MM.1S (cell line): ENCODE results near the gene MCRIP1.

ENCODE experiments used
- DNase-seq: peaks from one replicate; pipeline ENCODE4 v3.0.0-alpha.2; 2015
- H2AFZ ChIP-seq: fragments of 300-600 bp; sonication (generic); 2 replicates; pipeline ENCODE4 v1.6.0; 2016; ENCODE audit warnings: antibody characterized with exemption, low read length
- H3F3A ChIP-seq: fragments of 300-600 bp; sonication (generic); 2 replicates; pipeline ENCODE4 v1.6.1; 2016; ENCODE audit warnings: mild to moderate bottlenecking, antibody characterized with exemption, low read length, moderate library complexity, mixed read lengths; ENCODE audit not compliant: insufficient read depth
- H3K27ac ChIP-seq: fragments of 300-600 bp; sonication (generic); 2 replicates; pipeline ENCODE4 v1.5.1; 2016; ENCODE audit warnings: mild to moderate bottlenecking, low read length
- H3K27me3 ChIP-seq: fragments of 300-600 bp; sonication (generic); replicated peaks from 2 replicates; pipeline ENCODE4 v1.6.0; 2016; ENCODE audit warnings: low read length; ENCODE audit not compliant: insufficient read depth
- H3K36me3 ChIP-seq: fragments of 300-600 bp; sonication (generic); replicated peaks from 2 replicates; pipeline ENCODE4 v1.6.1; 2016; ENCODE audit warnings: mild to moderate bottlenecking, low read length, mixed read lengths; ENCODE audit not compliant: insufficient read depth
- H3K4me1 ChIP-seq: fragments of 300-600 bp; sonication (generic); 2 replicates; pipeline ENCODE4 v1.6.1; 2016; ENCODE audit warnings: low read length, mixed read lengths
- H3K4me2 ChIP-seq: fragments of 300-600 bp; sonication (generic); 2 replicates; pipeline ENCODE4 v1.6.0; 2016; ENCODE audit warnings: low read depth, low read length
- H3K4me3 ChIP-seq: fragments of 300-600 bp; sonication (generic); 2 replicates; pipeline ENCODE4 v1.5.1; 2016; ENCODE audit warnings: low read length, mixed read lengths
- H3K79me2 ChIP-seq: fragments of 300-600 bp; sonication (generic); 2 replicates; pipeline ENCODE4 v1.6.1; 2016; ENCODE audit warnings: mixed run types, low read length, mixed read lengths
- H3K9ac ChIP-seq: fragments of 300-600 bp; sonication (generic); 2 replicates; pipeline ENCODE4 v1.6.1; 2016; ENCODE audit warnings: low read length, mixed read lengths
- H3K9me2 ChIP-seq: fragments of 300-600 bp; sonication (generic); replicated peaks from 2 replicates; pipeline ENCODE4 v1.6.1; 2016; ENCODE audit warnings: mild to moderate bottlenecking, low read length, mixed read lengths; ENCODE audit not compliant: insufficient read depth
- H3K9me3 ChIP-seq: fragments of 300-600 bp; sonication (generic); replicated peaks from 2 replicates; pipeline ENCODE4 v1.6.1; 2016; ENCODE audit warnings: mild to moderate bottlenecking, low read length, mixed read lengths; ENCODE audit not compliant: insufficient read depth
- H4K20me1 ChIP-seq: fragments of 300-600 bp; sonication (generic); 2 replicates; pipeline ENCODE4 v1.6.1; 2016; ENCODE audit warnings: mild to moderate bottlenecking, low read length, moderate library complexity, mixed read lengths; ENCODE audit not compliant: insufficient read depth
- CTCF ChIP-seq: fragments of 300-600 bp; sonication (generic); IDR thresholded peaks from 2 replicates; pipeline ENCODE4 v1.5.1; 2016; ENCODE audit warnings: antibody characterized with exemption, low read length, mixed read lengths
- EZH2 ChIP-seq: fragments of 300-600 bp; sonication (generic); optimal IDR thresholded peaks from 2 replicates; pipeline ENCODE3; 2017; ENCODE audit warnings: low read depth, mild to moderate bottlenecking, antibody characterized with exemption, low read length, mixed read lengths
- EZH2phosphoT487 ChIP-seq: fragments of 300-600 bp; sonication (generic); IDR thresholded peaks from 2 replicates; pipeline ENCODE4 v1.6.1; 2018; ENCODE audit warnings: antibody characterized with exemption, low read length

The MCRIP1 gene

DNA sequence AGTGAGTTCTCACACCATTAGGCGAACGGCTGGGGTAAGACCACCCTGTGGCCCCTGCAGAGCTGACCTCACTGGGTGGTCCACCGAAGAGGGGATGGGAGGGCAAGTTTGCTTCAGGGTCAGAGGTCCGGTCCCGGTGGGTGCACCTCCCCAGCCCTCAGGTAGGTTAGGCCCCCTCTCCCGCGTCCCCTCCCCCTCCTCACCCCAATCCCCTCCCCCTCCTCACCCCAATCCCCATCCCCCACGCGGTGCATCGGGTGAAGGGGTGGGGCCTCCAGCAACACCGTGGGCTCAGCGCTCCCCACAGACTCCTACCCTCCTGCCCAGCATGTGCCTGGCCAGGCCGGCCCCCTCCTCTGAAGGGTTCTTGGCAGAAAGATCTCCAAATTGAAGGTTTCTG lies 13.4 kb downstream of the MCRIP1 start:
- no peaks in the 10 kb centered on the region for H3K9me3 ChIP-seq
- no peaks in the 10 kb centered on the region for H3K9me2 ChIP-seq
- no peaks in the 10 kb centered on the region for H4K20me1 ChIP-seq
- H3K4me3 ChIP-seq, result no peak overlapping the region
- no peak for TF ChIP-seq EZH2
- no peak overlapping the region for H3K27ac ChIP-seq
- H3K4me2 ChIP-seq, result no peak overlapping the region
- no peak overlapping the region for H3K9ac ChIP-seq
- no peaks in the 10 kb centered on the region for H3K79me2 ChIP-seq
- H3K36me3 ChIP-seq, result no peaks in the 10 kb centered on the region
- H3F3A ChIP-seq, result peaks cover 3% of the 10 kb centered on the region; the same call in 1 of the 2 replicates
- H3K27me3 ChIP-seq, result peaks cover 19% of the 10 kb centered on the region
- H2AFZ ChIP-seq, result no peak overlapping the region
- no peak for DNase-seq
- peaks cover 8% of the 10 kb centered on the region for H3K4me1 ChIP-seq

DNA sequence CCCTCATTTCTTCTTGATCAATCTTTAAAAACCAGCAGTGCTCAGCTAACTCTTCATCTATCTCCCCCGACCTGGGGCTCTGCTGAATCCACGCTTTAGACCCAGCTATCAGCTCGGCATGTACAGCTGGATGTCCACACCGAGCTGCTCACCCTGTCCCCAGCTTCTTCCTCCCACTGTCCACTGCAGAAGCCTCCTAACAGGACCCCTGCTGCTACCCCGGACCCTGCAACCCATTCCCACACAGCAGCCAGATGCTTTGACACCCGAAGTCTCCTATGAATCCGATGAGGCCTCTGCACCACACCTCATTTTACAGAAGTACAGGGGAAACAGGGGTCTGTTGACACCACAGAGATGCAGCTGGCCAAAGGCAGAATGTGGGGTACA lies 15.3 kb downstream of the MCRIP1 start:
- H3K9ac ChIP-seq, result no peak overlapping the region
- H3K9me2 ChIP-seq, result no peaks in the 10 kb centered on the region
- no peak for DNase-seq
- H3F3A ChIP-seq, result peaks cover 3% of the 10 kb centered on the region; the same call in 1 of the 2 replicates
- H3K9me3 ChIP-seq, result no peaks in the 10 kb centered on the region
- TF ChIP-seq EZH2 (no peak), EZH2phosphoT487 (no peak), CTCF (no peak)
- H3K27ac ChIP-seq, result no peak overlapping the region
- H3K79me2 ChIP-seq, result no peaks in the 10 kb centered on the region
- no peak overlapping the region for H3K4me2 ChIP-seq
- H2AFZ ChIP-seq, result no peak overlapping the region
- H3K36me3 ChIP-seq, result no peaks in the 10 kb centered on the region
- no peaks in the 10 kb centered on the region for H4K20me1 ChIP-seq
- peaks cover 34% of the 10 kb centered on the region for H3K27me3 ChIP-seq
- no peak overlapping the region for H3K4me3 ChIP-seq
- H3K4me1 ChIP-seq, result peaks cover 8% of the 10 kb centered on the region

GRCh38 chr17:81815646-81815986 lies 17.5 kb downstream of the MCRIP1 start:
- Histone ChIP-seq H4K20me1 (no peaks in the 10 kb centered on the region), H3K9ac (no peak overlapping the region; the same call in 1 of the 2 replicates), H3F3A (peaks cover 3% of the 10 kb centered on the region; the same call in 1 of the 2 replicates), H3K27me3 (peaks cover 56% of the 10 kb centered on the region), H3K9me2 (no peaks in the 10 kb centered on the region), H3K9me3 (no peaks in the 10 kb centered on the region), H3K36me3 (no peaks in the 10 kb centered on the region), H3K4me3 (no peak overlapping the region), H3K79me2 (no peaks in the 10 kb centered on the region), H2AFZ (peak overlapping the region; percentile 76), H3K27ac (no peak overlapping the region), H3K4me1 (peaks cover 8% of the 10 kb centered on the region), H3K4me2 (peak overlapping the region; percentile 61)
- no peak for TF ChIP-seq EZH2phosphoT487
- TF ChIP-seq EZH2, result no peak
- TF ChIP-seq CTCF, result no peak
- no peak for DNase-seq

GRCh38 chr17:81814748-81815645 lies 18.1 kb downstream of the MCRIP1 start:
- Histone ChIP-seq H3K4me1 (peaks cover 8% of the 10 kb centered on the region), H2AFZ (peak overlapping the region; percentile 76), H3K9me3 (no peaks in the 10 kb centered on the region), H3K4me2 (peak overlapping the region; percentile 61), H3F3A (peaks cover 3% of the 10 kb centered on the region; the same call in 1 of the 2 replicates), H3K9me2 (no peaks in the 10 kb centered on the region), H4K20me1 (no peaks in the 10 kb centered on the region), H3K27me3 (peaks cover 62% of the 10 kb centered on the region), H3K27ac (no peak overlapping the region), H3K9ac (no peak overlapping the region; the same call in 1 of the 2 replicates), H3K4me3 (no peak overlapping the region), H3K79me2 (no peaks in the 10 kb centered on the region), H3K36me3 (no peaks in the 10 kb centered on the region)
- TF ChIP-seq EZH2 (no peak), CTCF (no peak), EZH2phosphoT487 (no peak)
- no peak for DNase-seq
